Mesothelial cell of epicardium (in vitro differentiated cells): Measurements from ENCODE around the gene HOXB6. TPM values are rescaled to one million over a fixed set of nuclear protein-coding genes. Genes with fewer than 3 reads are reported as not detected.
A peak's percentile ranks its signal among the peaks of the same experiment; 100 is the strongest.

Experiments used
- DNase-seq, 2 experiments: peaks; one replicate each; pipeline ENCODE4 v3.0.0; 2021; ENCODE audit warnings: low spot score in 2 of 2; ENCODE audit not compliant: unreplicated experiment in 2 of 2
- H3K27ac Mint-ChIP-seq: 2 replicates; pipeline ENCODE4 v1.8.0; 2021; ENCODE audit warnings: mixed read lengths
- H3K27me3 Mint-ChIP-seq: 2 replicates; pipeline ENCODE4 v1.8.0; 2021; ENCODE audit warnings: low read depth, mixed read lengths
- H3K36me3 Mint-ChIP-seq: 2 replicates; pipeline ENCODE4 v1.8.0; 2021; ENCODE audit warnings: mixed read lengths
- H3K4me1 Mint-ChIP-seq: 2 replicates; pipeline ENCODE4 v1.8.0; 2021; ENCODE audit warnings: mixed read lengths
- H3K4me3 Mint-ChIP-seq: 2 replicates; pipeline ENCODE4 v1.8.0; 2021; ENCODE audit warnings: mild to moderate bottlenecking, moderate library complexity, mixed read lengths
- H3K9me3 Mint-ChIP-seq: 2 replicates; pipeline ENCODE4 v1.8.0; 2021; ENCODE audit warnings: mixed read lengths
- CTCF ChIP-seq: fragments of 200-600 bp; sonication (generic); IDR thresholded peaks from one replicate; pipeline ENCODE4 v1.5.0; 2021; ENCODE audit warnings: antibody characterized with exemption; ENCODE audit not compliant: unreplicated experiment
- total RNA-seq: library from RNA; stranded (reverse); gene quantifications from 3 replicates; pipeline ENCODE4 v1.2.1, GENCODE V29; 2021

The HOXB6 gene
- total RNA-seq, 1 donor from 2014 or later = 59.7 TPM

GRCh38 chr17:48603959-48604769 is 622 bp downstream of the HOXB6 start:
- H3K36me3 Mint-ChIP-seq = peaks cover 18% of the 10 kb centered on the region
- H3K27me3 Mint-ChIP-seq = no peaks in the 10 kb centered on the region
- H3K4me3 Mint-ChIP-seq = peak overlapping the region; percentile 90
- H3K4me1 Mint-ChIP-seq = peaks cover 89% of the 10 kb centered on the region
- no peaks in the 10 kb centered on the region for H3K9me3 Mint-ChIP-seq
- peak overlapping the region; percentile 100 for H3K27ac Mint-ChIP-seq
- no peak for DNase-seq
- TF ChIP-seq CTCF = no peak

GRCh38 chr17:48601539-48602425 is 3.0 kb downstream of the HOXB6 start:
- H3K36me3 Mint-ChIP-seq = peaks cover 9% of the 10 kb centered on the region
- no peaks in the 10 kb centered on the region for H3K9me3 Mint-ChIP-seq
- no peaks in the 10 kb centered on the region for H3K27me3 Mint-ChIP-seq
- H3K27ac Mint-ChIP-seq = peak overlapping the region; percentile 100
- peak overlapping the region; percentile 90 for H3K4me3 Mint-ChIP-seq
- no peak for DNase-seq
- H3K4me1 Mint-ChIP-seq = peaks cover 86% of the 10 kb centered on the region
- TF ChIP-seq CTCF = no peak

DNA sequence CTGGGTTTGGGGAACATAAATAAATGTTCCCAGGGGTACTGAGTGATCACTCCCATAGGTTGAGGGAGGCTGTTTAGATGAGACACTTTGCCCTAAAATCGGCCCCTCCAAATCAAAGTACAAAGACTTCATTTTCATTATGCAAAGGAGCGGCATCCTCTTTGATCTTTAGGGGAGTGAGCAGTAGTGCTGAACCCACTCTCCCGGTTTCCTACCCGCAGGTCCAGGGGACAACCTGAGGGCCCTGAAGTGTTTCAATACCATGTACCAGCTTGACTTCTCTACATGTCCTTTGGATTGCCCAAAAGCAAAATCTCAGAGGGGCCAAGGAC is 3.6 kb downstream of the HOXB6 start:
- H3K4me1 Mint-ChIP-seq = peaks cover 85% of the 10 kb centered on the region
- no peak for TF ChIP-seq CTCF
- no peak for DNase-seq
- H3K9me3 Mint-ChIP-seq = no peaks in the 10 kb centered on the region
- peak overlapping the region; percentile 90 for H3K4me3 Mint-ChIP-seq
- H3K27ac Mint-ChIP-seq = peak overlapping the region; percentile 100
- no peaks in the 10 kb centered on the region for H3K27me3 Mint-ChIP-seq
- H3K36me3 Mint-ChIP-seq = peaks cover 7% of the 10 kb centered on the region

- Mint-ChIP-seq H3K9me3 (no peaks in the 10 kb centered on the region), H3K36me3 (peaks cover 7% of the 10 kb centered on the region), H3K4me1 (peaks cover 85% of the 10 kb centered on the region), H3K4me3 (peak overlapping the region; percentile 90), H3K27ac (peak overlapping the region; percentile 100), H3K27me3 (no peaks in the 10 kb centered on the region)
- TF ChIP-seq CTCF = no peak
- DNase-seq = no peak
Observed at GRCh38 chr17:48600244-48601098, 4.3 kb downstream of the HOXB6 start.

DNA sequence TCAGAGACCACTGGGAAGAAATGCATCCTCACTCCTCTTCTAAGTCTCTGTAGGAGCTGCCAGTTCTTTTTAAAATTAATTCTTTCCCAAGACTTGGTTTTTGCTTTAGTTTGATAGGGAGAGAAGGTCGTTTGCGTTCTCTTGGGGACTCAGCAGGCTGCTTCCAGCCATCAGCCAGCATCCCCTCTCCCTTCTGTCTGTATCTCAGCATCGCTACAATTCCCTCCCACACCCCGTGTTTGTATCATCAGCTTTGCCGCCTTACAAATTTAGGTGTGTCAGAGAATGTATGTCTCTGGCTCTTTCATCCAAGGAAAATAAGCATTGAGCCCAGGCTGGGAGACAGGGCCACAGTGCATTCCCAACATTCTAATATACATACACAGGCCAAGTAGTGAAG is 5.4 kb downstream of the HOXB6 start:
- H3K36me3 Mint-ChIP-seq = peaks cover 9% of the 10 kb centered on the region
- DNase-seq = no peak
- peak overlapping the region; percentile 90 for H3K4me3 Mint-ChIP-seq
- peaks cover 86% of the 10 kb centered on the region for H3K4me1 Mint-ChIP-seq
- peak overlapping the region; percentile 100 for H3K27ac Mint-ChIP-seq
- no peaks in the 10 kb centered on the region for H3K9me3 Mint-ChIP-seq
- TF ChIP-seq CTCF = no peak
- H3K27me3 Mint-ChIP-seq = no peaks in the 10 kb centered on the region
